Naive thymus-derived CD8-positive, alpha-beta T cell (primary cell): Measurements from ENCODE around the gene C2orf81. TPM values are rescaled to one million over a fixed set of nuclear protein-coding genes. Genes with fewer than 3 reads are reported as not detected.
"Not testable (repeated sequence)": the region's sequence is repeated elsewhere in the genome, so short reads cannot be mapped to it uniquely, and the experiment has no call there.

Experiments used
- ATAC-seq, 2 donors: fragments of 150-1000 bp; cut with Tn5 transposase in 1 of 2; sonication (Bioruptor Pico), chemical (Tn5 transposase) in 1 of 2; 1 replicate in 1 of 2; 2 replicates in 1 of 2; pipeline ENCODE4 v1.10.0; 2021; ENCODE audit warnings: mild to moderate bottlenecking in 2 of 2, moderate library complexity in 2 of 2
- POLR2A ChIA-PET: fragments of 350-600 bp; sonication (Branson Sonifier 250); formaldehyde crosslinking; loops from one replicate; lab custom pipeline; 2021; ENCODE audit warnings: antibody characterized with exemption; lab: Charles Lee
- DNase-seq, 10 donors: peaks; one replicate each; pipeline versions ENCODE4 v3.0.0 to v3.0.0-alpha.2; 2020 to 2022
- H3K27ac Mint-ChIP-seq, 10 donors: one replicate each; pipeline ENCODE4 v1.8.0; 2020 to 2022; ENCODE audit warnings: mild to moderate bottlenecking in 10 of 10, mixed read lengths in 10 of 10, moderate library complexity in 4 of 10, inconsistent platforms in 1 of 10
- H3K27me3 Mint-ChIP-seq, 5 donors: one replicate each; pipeline ENCODE4 v1.8.0; 2021 to 2022; ENCODE audit warnings: mixed read lengths in 5 of 5
- H3K36me3 Mint-ChIP-seq, 3 donors: one replicate each; pipeline ENCODE4 v1.8.0; 2020 to 2022; ENCODE audit warnings: mixed read lengths in 3 of 3, mild to moderate bottlenecking in 2 of 3, inconsistent platforms in 1 of 3
- H3K4me1 Mint-ChIP-seq, 4 donors: one replicate each; pipeline ENCODE4 v1.8.0; 2021 to 2022; ENCODE audit warnings: mixed read lengths in 4 of 4
- H3K4me3 Mint-ChIP-seq, 10 donors: one replicate each; pipeline ENCODE4 v1.8.0; 2020 to 2022; ENCODE audit warnings: mild to moderate bottlenecking in 10 of 10, mixed read lengths in 10 of 10, moderate library complexity in 6 of 10, inconsistent platforms in 1 of 10
- H3K9me3 Mint-ChIP-seq, 9 donors: one replicate each; pipeline ENCODE4 v1.8.0; 2020 to 2022; ENCODE audit warnings: mixed read lengths in 9 of 9, mild to moderate bottlenecking in 3 of 9, inconsistent platforms in 1 of 9, moderate library complexity in 1 of 9
- polyA plus RNA-seq, 3 donors: library from polyadenylated mRNA; unstranded; fragments of 300-500 nt; fragmentation: Illumina TruSeq; gene quantifications; one replicate each; pipeline ENCODE4 v1.2.3, GENCODE V29; 2021
- total RNA-seq, 8 experiments: library from RNA in 2 of 8; stranded (reverse) in 2 of 8; gene quantifications; one replicate each; pipeline ENCODE4 v1.2.3 and lab custom pipeline; 2021 to 2026

The C2orf81 gene
- total and polyA plus RNA-seq, 5 experiments from 2014 or later: 3.2 to 9.8 (median 5.3) TPM

GRCh38 chr2:74458132-74458937 is 36.9 kb upstream of the C2orf81 start, which contains the start of gene WBP1:
TSS of gene WBP1 (plus strand) at chr2:74458438. CDS start at chr2:74458603, 165 bp downstream.
- ATAC-seq: peak; percentile 83 to 84
- peak within 1 kb of the TSS; percentile 91 to 100 (median 98) for H3K4me3 Mint-ChIP-seq
- peak within 1 kb of the TSS; percentile 94 to 100 (median 100) for H3K27ac Mint-ChIP-seq
- DNase-seq: peak; percentile 90 to 100 (median 100)
- no peaks in the 10 kb centered on the region for H3K9me3 Mint-ChIP-seq
- POLR2A ChIA-PET: interaction anchor here (0.5 to 9.8 kb wide), 28 partner anchors 10 to 1225 kb away, joined by 3 to 172 read pairs (median 4); partner anchors contain the start of genes AUP1, C2orf81, CCDC142 and CCT7
- peaks cover 42 to 73% (median 60%) of the 10 kb centered on the region in 4 donors for H3K4me1 Mint-ChIP-seq
- peaks cover 0 to 2% (median 0%) of the 10 kb centered on the region in 5 donors for H3K27me3 Mint-ChIP-seq
- H3K36me3 Mint-ChIP-seq: peaks cover 0 to 20% (median 0%) of the 10 kb centered on the region in 3 donors

- H3K27ac Mint-ChIP-seq: peak overlapping the region; percentile 93 to 100 (median 100)
- POLR2A ChIA-PET: interaction anchor here (0.5 to 9.8 kb wide), 26 partner anchors 7 to 1225 kb away, joined by 3 to 172 read pairs (median 5); partner anchors contain the start of genes AUP1, C2orf81, CCDC142 and CCT7
- peak overlapping the region; percentile 91 to 100 (median 98) for H3K4me3 Mint-ChIP-seq
- H3K9me3 Mint-ChIP-seq: no peaks in the 10 kb centered on the region
- peaks cover 0 to 20% (median 0%) of the 10 kb centered on the region in 3 donors for H3K36me3 Mint-ChIP-seq
- H3K27me3 Mint-ChIP-seq: peaks cover 0 to 2% (median 0%) of the 10 kb centered on the region in 5 donors
- peak; percentile 76 to 95 (median 80) for DNase-seq
- ATAC-seq: peak; percentile 52 to 67
- H3K4me1 Mint-ChIP-seq: peaks cover 40 to 73% (median 63%) of the 10 kb centered on the region in 4 donors
Measured at GRCh38 chr2:74457549-74458131, 36.2 kb upstream of the C2orf81 start.

GRCh38 chr2:74457129-74457548 is 35.7 kb upstream of the C2orf81 start:
- H3K4me3 Mint-ChIP-seq: peak overlapping the region; percentile 91 to 100 (median 98)
- ATAC-seq (no peak), DNase-seq (no peak)
- no peaks in the 10 kb centered on the region for H3K9me3 Mint-ChIP-seq
- peaks cover 40 to 74% (median 67%) of the 10 kb centered on the region in 4 donors for H3K4me1 Mint-ChIP-seq
- POLR2A ChIA-PET: interaction anchor here (0.5 to 9.8 kb wide), 11 partner anchors 8 to 720 kb away, joined by 3 to 172 read pairs (median 15); partner anchors contain the start of genes AUP1, C2orf81, CCDC142 and HTRA2
- H3K36me3 Mint-ChIP-seq: peaks cover 0 to 19% (median 0%) of the 10 kb centered on the region in 3 donors
- H3K27ac Mint-ChIP-seq: peak overlapping the region; percentile 94 to 100 (median 100)
- peaks cover 0 to 2% (median 0%) of the 10 kb centered on the region in 5 donors for H3K27me3 Mint-ChIP-seq

DNA sequence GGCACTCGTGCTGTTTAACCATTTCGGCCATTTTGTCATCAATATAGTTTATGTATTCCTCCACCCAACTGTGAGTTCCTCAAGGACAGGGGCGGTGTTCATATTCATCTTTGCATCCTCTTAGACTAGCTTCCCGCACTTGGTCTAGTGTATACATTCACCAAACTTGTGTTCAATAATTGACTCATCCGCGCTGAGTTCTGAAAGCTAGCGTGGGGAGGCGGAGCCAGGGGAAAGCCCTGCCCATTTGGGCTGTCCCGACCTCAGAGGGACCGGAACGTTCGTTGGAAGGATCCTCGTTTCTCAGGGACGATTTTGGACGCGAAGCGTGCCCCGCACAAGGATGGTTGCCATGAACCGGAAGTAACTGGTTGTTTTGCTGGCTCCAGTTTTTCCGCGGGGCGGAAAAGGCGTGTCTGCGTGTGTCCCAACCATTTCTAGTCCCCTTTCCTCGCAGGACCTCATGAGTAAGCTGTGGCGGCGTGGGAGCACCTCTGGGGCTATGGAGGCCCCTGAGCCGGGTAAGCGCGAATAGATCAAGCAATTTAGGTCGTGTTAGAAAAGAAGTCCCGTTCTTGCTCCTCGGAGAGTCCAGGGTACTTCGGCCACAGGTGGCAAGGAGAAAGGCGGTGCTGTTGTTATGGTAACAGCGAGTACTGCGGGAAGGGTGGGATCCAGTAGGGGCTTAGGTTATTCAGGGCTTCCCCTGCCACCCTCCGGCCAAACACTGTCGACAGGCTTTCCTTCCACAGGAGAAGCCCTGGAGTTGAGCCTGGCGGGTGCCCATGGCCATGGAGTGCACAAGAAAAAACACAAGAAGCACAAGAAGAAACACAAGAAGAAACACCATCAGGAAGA is 33.5 kb upstream of the C2orf81 start, which contains the start of gene INO80B:
Gene INO80B (plus strand): TSS at position 434 of the 858 bp plus-strand sequence. CDS start 30 bp downstream, at position 464.
- peaks cover 0 to 2% (median 0%) of the 10 kb centered on the region in 5 donors for H3K27me3 Mint-ChIP-seq
- H3K27ac Mint-ChIP-seq: peak within 1 kb of the TSS; percentile 94 to 100 (median 100)
- ATAC-seq (peak; percentile 29 to 30), DNase-seq (peak; percentile 85 to 99 (median 97))
- POLR2A ChIA-PET: interaction anchor here (0.5 to 9.8 kb wide), 19 partner anchors 10 to 1221 kb away, joined by 3 to 172 read pairs (median 4); partner anchors contain the start of genes AUP1, C2orf81, CCDC142 and CCT7
- no peaks in the 10 kb centered on the region for H3K9me3 Mint-ChIP-seq
- peak within 1 kb of the TSS; percentile 91 to 100 (median 99) for H3K4me3 Mint-ChIP-seq
- peaks cover 0 to 11% (median 0%) of the 10 kb centered on the region in 3 donors for H3K36me3 Mint-ChIP-seq
- H3K4me1 Mint-ChIP-seq: peaks cover 34 to 66% (median 60%) of the 10 kb centered on the region in 4 donors

- DNase-seq: no peak
- Mint-ChIP-seq H3K9me3 (no peaks in the 10 kb centered on the region), H3K4me3 (no peak overlapping the region), H3K4me1 (peaks cover 17 to 28% (median 25%) of the 10 kb centered on the region in 4 donors), H3K27ac (no peak overlapping the region), H3K27me3 (peaks cover 0 to 5% (median 0%) of the 10 kb centered on the region in 5 donors), H3K36me3 (peaks cover 0 to 4% (median 0%) of the 10 kb centered on the region in 3 donors)
- POLR2A ChIA-PET: interaction anchor here (0.7 kb wide), 1 partner anchor 77 kb away, joined by 5 read pairs; no protein-coding TSS in a partner anchor
- no peak for ATAC-seq
Measured at GRCh38 chr2:74450570-74451190, 29.3 kb upstream of the C2orf81 start.

DNA sequence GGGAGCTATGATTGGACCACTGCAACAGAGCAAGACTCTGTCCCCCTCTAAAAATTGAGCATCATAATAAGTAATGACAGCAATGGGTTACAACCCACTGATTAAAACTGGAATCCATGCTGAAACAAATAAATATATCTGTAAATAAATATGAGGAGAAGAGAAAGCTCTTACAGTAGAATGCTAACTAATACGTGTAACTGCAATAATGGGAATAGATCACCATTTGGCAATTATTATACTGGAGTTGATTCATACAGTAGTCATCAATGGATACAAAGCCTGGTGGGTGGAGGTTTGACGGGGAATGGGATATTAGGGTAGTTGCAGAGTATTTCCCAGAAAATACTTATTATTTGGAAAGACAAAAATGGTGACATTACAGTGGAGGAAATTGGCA is 27.4 kb upstream of the C2orf81 start:
- Mint-ChIP-seq H3K36me3 (no peaks in the 10 kb centered on the region), H3K4me1 (peaks cover 2 to 11% (median 10%) of the 10 kb centered on the region in 4 donors), H3K27ac (no peak overlapping the region), H3K27me3 (peaks cover 3 to 11% (median 7%) of the 10 kb centered on the region in 5 donors), H3K4me3 (no peak overlapping the region), H3K9me3 (no peaks in the 10 kb centered on the region)
- ATAC-seq (no peak), DNase-seq (no peak)
- POLR2A ChIA-PET: no interaction called here

- H3K27me3 Mint-ChIP-seq: peaks cover 4 to 16% (median 13%) of the 10 kb centered on the region in 5 donors
- no peak overlapping the region for H3K27ac Mint-ChIP-seq
- no peaks in the 10 kb centered on the region for H3K9me3 Mint-ChIP-seq
Measured at GRCh38 chr2:74447230-74447999, 26.0 kb upstream of the C2orf81 start.

GRCh38 chr2:74444498-74445318 is 23.3 kb upstream of the C2orf81 start:
- Mint-ChIP-seq H3K27me3 (peaks cover 15 to 38% (median 20%) of the 10 kb centered on the region in 5 donors), H3K9me3 (no peaks in the 10 kb centered on the region), H3K27ac (no peak overlapping the region), H3K4me1 (peaks cover 4 to 15% (median 11%) of the 10 kb centered on the region in 4 donors), H3K4me3 (no peak overlapping the region), H3K36me3 (no peaks in the 10 kb centered on the region)
- POLR2A ChIA-PET: interaction anchor here (0.7 kb wide), 1 partner anchor 22 kb away, joined by 3 read pairs; no protein-coding TSS in a partner anchor
- DNase-seq (no peak), ATAC-seq (no peak)

More at GRCh38 chr2:74447230-74447999, 26.0 kb upstream of the C2orf81 start:
- Mint-ChIP-seq H3K4me3 (no peak overlapping the region), H3K36me3 (no peaks in the 10 kb centered on the region), H3K4me1 (peaks cover under 1 to 4% (median 2%) of the 10 kb centered on the region in 4 donors)
- DNase-seq: no peak
- ATAC-seq: no peak
- POLR2A ChIA-PET: no interaction called here

GRCh38 chr2:74442483-74443297 is 21.3 kb upstream of the C2orf81 start:
- DNase-seq: peak in 1 of 10 donors; percentile 51
- POLR2A ChIA-PET: interaction anchor here (1.4 kb wide), 1 partner anchor 15 kb away, joined by 5 read pairs; the partner anchor contains the start of gene WBP1
- not testable (repeated sequence) for H3K9me3 Mint-ChIP-seq, H3K36me3 Mint-ChIP-seq, ATAC-seq
- H3K27me3 Mint-ChIP-seq: peaks cover 22 to 56% (median 29%) of the 10 kb centered on the region in 5 donors
- peaks cover 2 to 23% (median 13%) of the 10 kb centered on the region in 4 donors for H3K4me1 Mint-ChIP-seq
- H3K4me3 Mint-ChIP-seq: peak overlapping the region; percentile 64 to 84 (median 80)
- peak overlapping the region in 1 of 10 donors; percentile 53 for H3K27ac Mint-ChIP-seq
